ENCODE measurements around the gene TSPEAR. TPM values are rescaled to one million over a fixed set of nuclear protein-coding genes. Genes with fewer than 3 reads are reported as not detected.
"Not testable (repeated sequence)": the region's sequence is repeated elsewhere in the genome, so short reads cannot be mapped to it uniquely, and the experiment has no call there.

TSPEAR gene
- total RNA-seq, 1 experiment from 2014 or later = not detected

- Histone ChIP-seq H3K9me3 (ENCODE audit: control insufficient read depth, insufficient read depth, low read depth, low read length) (peaks cover 4% of the 10 kb centered on the region; the same call in 1 of the 2 replicates), H3K36me3 (ENCODE audit: control insufficient read depth, insufficient read depth, low read length) (no peaks in the 10 kb centered on the region), H3K27ac (ENCODE audit: low read length) (no peak overlapping the region), H3K4me3 (ENCODE audit: low read depth in 2 of 2, low read length in 2 of 2) (no peak overlapping the region), H3K4me1 (ENCODE audit: control insufficient read depth, insufficient read depth, low read length) (no peaks in the 10 kb centered on the region), H3K27me3 (ENCODE audit: control insufficient read depth, insufficient read depth, low read length) (no peaks in the 10 kb centered on the region)
- CTCF ChIA-PET = interaction anchor here (0.8 kb wide), 1 partner anchor 91 kb away, joined by 3 read pairs; no protein-coding TSS in a partner anchor
- POLR2A ChIA-PET = interaction anchor here (0.6 kb wide), 1 partner anchor 15 kb away, joined by 4 read pairs; no protein-coding TSS in a partner anchor
- BruUV-seq (replicated peaks) = no TSS peak
- intact Hi-C loops (cut with micrococcal nuclease; ENCODE audit: unreplicated experiment) = no loop called here
- TF ChIP-seq CTCF (IDR thresholded peaks at IDR 0.05) = no peak
- no peak for ATAC-seq
- DNase-seq (ENCODE audit: low read depth, low spot score) = no peak
- in situ Hi-C loops (cut with HindIII; ENCODE audit: low pct_unique_long_range_greater_than_20kb, low sequenced_read_pairs) = no loop called here
Measured at GRCh38 chr21:44691686-44692085, 19.7 kb downstream of the TSPEAR start.

GRCh38 chr21:44689740-44690139 is 21.6 kb downstream of the TSPEAR start:
- CTCF ChIA-PET; H3K4me1 ChIP-seq (ENCODE audit: control insufficient read depth, insufficient read depth, low read length); H3K27me3 ChIP-seq (ENCODE audit: control insufficient read depth, insufficient read depth, low read length); ATAC-seq; H3K36me3 ChIP-seq (ENCODE audit: control insufficient read depth, insufficient read depth, low read length); in situ Hi-C loops (cut with HindIII; ENCODE audit: low pct_unique_long_range_greater_than_20kb, low sequenced_read_pairs); H3K4me3 ChIP-seq (ENCODE audit: low read depth in 2 of 2, low read length in 2 of 2); H3K9me3 ChIP-seq (ENCODE audit: control insufficient read depth, insufficient read depth, low read depth, low read length); H3K27ac ChIP-seq (ENCODE audit: low read length); intact Hi-C loops (cut with micrococcal nuclease; ENCODE audit: unreplicated experiment); BruUV-seq (replicated peaks); POLR2A ChIA-PET; DNase-seq (ENCODE audit: low read depth, low spot score): not testable (repeated sequence)

- POLR2A ChIA-PET = no interaction called here
- 0 out of 2 replicates have a peak, but pooled peaks cover 2% of the 10 kb centered on the region for H3K9me3 ChIP-seq (ENCODE audit: control insufficient read depth, insufficient read depth, low read depth, low read length)
- intact Hi-C loops (cut with micrococcal nuclease; ENCODE audit: unreplicated experiment) = no loop called here
- H3K27me3 ChIP-seq (ENCODE audit: control insufficient read depth, insufficient read depth, low read length) = no peaks in the 10 kb centered on the region
- no peak overlapping the region for H3K27ac ChIP-seq (ENCODE audit: low read length)
- in situ Hi-C loops (cut with HindIII; ENCODE audit: low pct_unique_long_range_greater_than_20kb, low sequenced_read_pairs) = no loop called here
- CTCF ChIA-PET = no interaction called here
- no peak overlapping the region for H3K4me3 ChIP-seq (ENCODE audit: low read depth in 2 of 2, low read length in 2 of 2)
- no peaks in the 10 kb centered on the region for H3K36me3 ChIP-seq (ENCODE audit: control insufficient read depth, insufficient read depth, low read length)
- no peak for TF ChIP-seq POLR2AphosphoS5 (IDR thresholded peaks at IDR 0.05; ENCODE audit: low read depth, low read length)
- no TSS peak for BruUV-seq (replicated peaks)
- no peak for DNase-seq (ENCODE audit: low read depth, low spot score)
- H3K4me1 ChIP-seq (ENCODE audit: control insufficient read depth, insufficient read depth, low read length) = no peaks in the 10 kb centered on the region
- no peak for ATAC-seq
Measured at GRCh38 chr21:44687671-44688070, 23.7 kb downstream of the TSPEAR start.

- no peaks in the 10 kb centered on the region for H3K9me3 ChIP-seq (ENCODE audit: control insufficient read depth, insufficient read depth, low read depth, low read length)
Measured at GRCh38 chr21:44686843-44687561, 24.4 kb downstream of the TSPEAR start.

More at GRCh38 chr21:44686843-44687561, 24.4 kb downstream of the TSPEAR start:
- Histone ChIP-seq H3K27ac (ENCODE audit: low read length) (no peak overlapping the region), H3K36me3 (ENCODE audit: control insufficient read depth, insufficient read depth, low read length) (no peaks in the 10 kb centered on the region), H3K27me3 (ENCODE audit: control insufficient read depth, insufficient read depth, low read length) (no peaks in the 10 kb centered on the region), H3K4me1 (ENCODE audit: control insufficient read depth, insufficient read depth, low read length) (no peaks in the 10 kb centered on the region), H3K4me3 (ENCODE audit: low read depth in 2 of 2, low read length in 2 of 2) (no peak overlapping the region)
- in situ Hi-C loops (cut with HindIII; ENCODE audit: low pct_unique_long_range_greater_than_20kb, low sequenced_read_pairs) (no loop called here), intact Hi-C loops (cut with micrococcal nuclease; ENCODE audit: unreplicated experiment) (no loop called here)
- no TSS peak for BruUV-seq (replicated peaks)
- DNase-seq (ENCODE audit: low read depth, low spot score) (no peak), ATAC-seq (no peak)
- TF ChIP-seq SIN3A (IDR thresholded peaks at IDR 0.05; ENCODE audit: borderline replicate concordance, insufficient read depth, low read depth, low read length) (no peak), TCF7L2 (IDR thresholded peaks at IDR 0.05; ENCODE audit: low read depth, low read length) (no peak), REST (IDR thresholded peaks at IDR 0.05; ENCODE audit: insufficient read depth in 1 of 2, low read depth in 2 of 2, low read length in 1 of 2) (no peak), POLR2AphosphoS5 (IDR thresholded peaks at IDR 0.05; ENCODE audit: low read depth, low read length) (no peak), CTCF (IDR thresholded peaks at IDR 0.05) (no peak)
- ChIA-PET POLR2A (no interaction called here), CTCF (no interaction called here)
